ENCODE measurements around the gene COX6A1. TPM values are rescaled to one million over a fixed set of nuclear protein-coding genes. Genes with fewer than 3 reads are reported as not detected.
A peak's percentile ranks its signal among the peaks of the same experiment; 100 is the strongest.

The COX6A1 gene
- total and polyA plus RNA-seq, 2 of the 13 experiments (the other 11 are each of a cell fraction or from before 2014, with no cell fraction given) = 542 to 673 TPM

GRCh38 chr12:120469450-120470149 lies 31.7 kb downstream of the COX6A1 start, which contains the start of gene SRSF9 (continued):
- TF ChIP-seq CAMTA2 (CRISPR knock-in tag; IDR thresholded peaks at IDR 0.05; ENCODE audit: borderline replicate concordance) (no peak), SOX6 (IDR thresholded peaks at IDR 0.05) (no peak), SOX6 (CRISPR knock-in tag; IDR thresholded peaks at IDR 0.05) (peak; percentile 39), ZBTB14 (CRISPR knock-in tag; IDR thresholded peaks at IDR 0.05) (no peak), SRY (CRISPR knock-in tag; IDR thresholded peaks at IDR 0.05) (peak; percentile 32; the same call in 1 of the 2 replicates), STAT5B (CRISPR knock-in tag; IDR thresholded peaks at IDR 0.05) (no peak), ZNF790 (CRISPR knock-in tag; IDR thresholded peaks at IDR 0.05; ENCODE audit: borderline replicate concordance) (no peak; the same call in 1 of the 2 replicates), ZNF121 (CRISPR knock-in tag; IDR thresholded peaks at IDR 0.05) (no peak), JUND (CRISPR knock-in tag; IDR thresholded peaks at IDR 0.05) (no peak; the same call in 1 of the 2 replicates), ZNF616 (CRISPR knock-in tag; IDR thresholded peaks at IDR 0.05; ENCODE audit: low read depth) (peak; percentile 70; the same call in 1 of the 2 replicates), CENPT (CRISPR knock-in tag; IDR thresholded peaks at IDR 0.05; ENCODE audit: low read depth) (no peak), ZNF10 (CRISPR knock-in tag; IDR thresholded peaks at IDR 0.05; ENCODE audit: borderline replicate concordance, low read depth) (no peak), ZNF839 (CRISPR knock-in tag; IDR thresholded peaks at IDR 0.05; ENCODE audit: borderline replicate concordance) (no peak), EHMT2 (IDR thresholded peaks at IDR 0.05; ENCODE audit: borderline replicate concordance, low read depth, low read length) (no peak), FOXJ3 (CRISPR knock-in tag; IDR thresholded peaks at IDR 0.05; ENCODE audit: borderline replicate concordance) (no peak), ZBTB39 (CRISPR knock-in tag; IDR thresholded peaks at IDR 0.05) (no peak), ZFP36L2 (CRISPR knock-in tag; IDR thresholded peaks at IDR 0.05) (no peak), HDAC2 (CRISPR knock-in tag; IDR thresholded peaks at IDR 0.05) (peak; percentile 64; the same call in 1 of the 2 replicates), ZNF136 (CRISPR knock-in tag; IDR thresholded peaks at IDR 0.05; ENCODE audit: low read depth) (peak; percentile 93), AKAP8 (CRISPR knock-in tag; IDR thresholded peaks at IDR 0.05) (no peak), BATF2 (CRISPR knock-in tag; IDR thresholded peaks at IDR 0.05) (no peak), ZKSCAN1 (IDR thresholded peaks at IDR 0.05; ENCODE audit: low read length) (no peak), ATM (IDR thresholded peaks at IDR 0.05; ENCODE audit: borderline replicate concordance) (no peak), ARHGAP35 (CRISPR knock-in tag; IDR thresholded peaks at IDR 0.05; ENCODE audit: borderline replicate concordance) (no peak; the same call in 1 of the 2 replicates), ZBTB37 (CRISPR knock-in tag; IDR thresholded peaks at IDR 0.05) (no peak), DR1 (CRISPR knock-in tag; IDR thresholded peaks at IDR 0.05) (peak; percentile 32; the same call in 1 of the 2 replicates)

Data from HepG2 (cell line).